Keratinocyte (primary cell): ENCODE results near the gene RASA3.

Source experiments
- CTCF ChIP-seq, 3 experiments: IDR thresholded peaks in 1 of 3; conservative IDR thresholded peaks in 1 of 3; optimal IDR thresholded peaks in 1 of 3; 2 replicates in 2 of 3; 3 replicates in 1 of 3; pipeline versions ENCODE3 to v1.5.1; 2011; ENCODE audit warnings: low read length in 3 of 3, mild to moderate bottlenecking in 3 of 3, moderate library complexity in 2 of 3, control low read depth in 1 of 3, inconsistent platforms in 1 of 3; ENCODE audit not compliant: insufficient read depth in 2 of 3; ENCODE audit errors: extremely low read depth in 1 of 3
- EZH2 ChIP-seq: IDR thresholded peaks from one replicate; pipeline ENCODE4 v1.6.1; 2012; ENCODE audit warnings: inconsistent platforms, mild to moderate bottlenecking, low read length, moderate library complexity

GRCh38 chr13:114025405-114025713 lies 107.1 kb downstream of the RASA3 start:
- TF ChIP-seq CTCF (optimal IDR thresholded peaks at IDR 0.05 in 1 of 3, IDR thresholded peaks at IDR 0.05 in 1 of 3, conservative IDR thresholded peaks at IDR 0.05 in 1 of 3; ENCODE audit: extremely low read depth in 1 of 3, insufficient read depth in 2 of 3, low read length in 3 of 3) (no peak), EZH2 (no peak)
